HFFc6 (cell line): ENCODE measurements around the gene WNT9A. TPM values are rescaled to one million over a fixed set of nuclear protein-coding genes. Genes with fewer than 3 reads are reported as not detected.

Experiments used
- DNase-seq: peaks from one replicate; pipeline ENCODE4 v3.0.0-alpha.2; 2018
- H3K27ac Mint-ChIP-seq: 2 replicates; pipeline ENCODE4 v1.8.0; 2020; ENCODE audit warnings: mild to moderate bottlenecking, mixed read lengths
- H3K27me3 Mint-ChIP-seq: 2 replicates; pipeline ENCODE4 v1.8.0; 2021; ENCODE audit warnings: mild to moderate bottlenecking, moderate library complexity, mixed read lengths; ENCODE audit not compliant: insufficient read depth
- H3K36me3 Mint-ChIP-seq: 2 replicates; pipeline ENCODE4 v1.8.0; 2021; ENCODE audit warnings: low read depth, mixed read lengths
- H3K4me1 Mint-ChIP-seq: 2 replicates; pipeline ENCODE4 v1.8.0; 2020; ENCODE audit warnings: low read depth, mixed read lengths
- H3K4me3 Mint-ChIP-seq: 2 replicates; pipeline ENCODE4 v1.8.0; 2020; ENCODE audit warnings: mild to moderate bottlenecking, moderate library complexity, mixed read lengths
- H3K9me3 Mint-ChIP-seq: 2 replicates; pipeline ENCODE4 v1.8.0; 2020; ENCODE audit warnings: mild to moderate bottlenecking, mixed read lengths
- total RNA-seq, 6 experiments: library from RNA; stranded (reverse); fragmentation: NEBNext Ultra II Directional; extraction: Animal tissue kit (Norgen Biotek cat#: 25700); gene quantifications; 2 replicates in 1 of 6; 3 replicates in 5 of 6; pipeline ENCODE4 v1.2.3, GENCODE V29; 2021
- TF ChIP-seq, protein P1 (sequence below): fragments of 200-600 bp; sonication (generic); IDR thresholded peaks from 2 replicates; pipeline ENCODE4 v1.5.0; 2021; ENCODE audit warnings: antibody characterized with exemption, mild to moderate bottlenecking

WNT9A gene
- total RNA-seq, 6 experiments from 2014 or later = 0.17 to 0.67 (median 0.57) TPM

DNA sequence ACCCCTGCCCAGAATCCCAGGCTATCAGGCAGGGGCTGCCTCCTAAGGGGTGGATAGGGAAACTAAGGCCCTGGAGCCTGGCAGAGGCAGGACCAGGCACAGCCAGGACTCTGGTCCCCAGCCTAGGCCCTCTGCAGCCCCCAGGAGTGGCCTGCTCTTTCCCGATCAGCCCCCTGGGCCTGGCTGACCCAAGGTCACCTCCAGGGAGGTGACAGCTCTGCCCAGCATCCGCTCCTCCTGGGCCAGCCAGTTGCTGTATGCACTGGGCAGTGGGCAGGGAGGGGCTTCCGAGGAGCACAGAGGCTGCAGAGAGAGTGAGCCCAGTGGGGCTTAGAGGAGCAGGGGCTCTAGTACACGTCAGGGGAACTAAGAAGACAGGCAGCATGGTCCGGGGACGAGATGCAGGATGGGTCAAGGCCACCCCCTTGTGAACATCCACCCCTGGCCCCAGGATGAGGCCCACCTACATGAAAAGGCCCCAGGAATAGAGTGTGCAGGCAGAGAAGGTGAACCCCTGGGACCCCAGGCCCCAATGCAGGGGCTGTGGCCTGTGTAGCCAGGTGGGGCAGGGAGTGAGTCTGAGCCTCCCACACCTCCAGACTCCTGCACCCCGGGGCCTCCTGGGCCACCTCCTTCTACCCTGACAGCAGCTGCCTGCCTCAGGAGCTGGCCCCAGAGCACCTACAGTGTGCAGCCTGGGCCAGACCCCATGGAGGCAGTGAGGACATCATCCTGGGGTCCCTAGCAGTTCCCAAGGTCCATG, 32.8 kb downstream of the WNT9A start:
- Mint-ChIP-seq H3K27ac (no peak overlapping the region), H3K4me1 (no peaks in the 10 kb centered on the region)

DNA sequence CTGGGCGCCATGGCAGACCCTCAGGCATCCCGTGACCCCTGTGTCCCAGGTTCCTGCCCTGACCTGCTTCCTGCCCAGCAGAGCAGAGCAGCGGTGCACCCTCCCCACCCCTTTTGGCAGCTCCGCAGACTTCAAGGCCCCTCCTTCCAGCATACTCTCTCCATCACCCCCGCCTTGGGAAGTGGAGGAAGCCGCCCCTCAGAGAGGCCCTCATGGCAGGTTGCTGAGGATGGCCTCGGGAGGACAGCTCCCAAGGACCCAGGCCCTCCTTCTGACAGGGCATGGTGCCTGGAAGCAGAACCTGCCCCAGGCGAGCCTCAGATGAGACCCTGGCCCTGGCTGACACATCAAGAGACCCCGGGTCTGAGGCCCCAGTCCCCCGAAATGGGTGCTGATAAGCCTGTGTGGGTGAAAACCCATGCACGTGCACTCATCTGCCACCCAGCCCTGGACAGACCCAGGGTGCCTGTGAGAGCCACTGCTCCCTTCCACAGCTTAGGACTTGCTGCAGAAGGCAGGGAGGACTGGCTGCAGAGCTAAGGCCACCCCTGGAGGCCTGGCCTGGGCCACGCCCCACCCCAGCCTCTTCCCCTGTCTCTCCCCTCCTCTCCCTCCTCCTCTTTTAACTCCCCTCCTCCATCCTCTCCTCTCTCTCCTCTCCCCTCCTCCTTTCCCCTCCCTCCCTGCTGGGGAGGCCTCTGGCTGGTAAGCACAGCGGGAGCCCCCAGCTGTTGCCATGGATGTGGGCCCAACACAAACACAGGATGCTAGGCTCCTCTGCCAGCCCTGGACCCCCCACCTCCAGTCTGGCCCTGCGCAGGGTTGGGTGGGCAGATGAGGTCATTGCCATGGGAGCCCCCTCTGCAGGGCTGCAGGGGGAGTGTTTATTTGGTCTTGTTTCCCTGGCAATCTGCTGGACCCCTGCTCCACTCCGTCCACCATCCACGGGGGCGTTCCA, 33.7 kb downstream of the WNT9A start:
- no peak overlapping the region for H3K4me3 Mint-ChIP-seq
- no peaks in the 10 kb centered on the region for H3K4me1 Mint-ChIP-seq
- no peaks in the 10 kb centered on the region for H3K9me3 Mint-ChIP-seq
- H3K27ac Mint-ChIP-seq = no peak overlapping the region
- H3K27me3 Mint-ChIP-seq = peaks cover 4% of the 10 kb centered on the region
- no peaks in the 10 kb centered on the region for H3K36me3 Mint-ChIP-seq
- TF ChIP-seq, protein P1, sequence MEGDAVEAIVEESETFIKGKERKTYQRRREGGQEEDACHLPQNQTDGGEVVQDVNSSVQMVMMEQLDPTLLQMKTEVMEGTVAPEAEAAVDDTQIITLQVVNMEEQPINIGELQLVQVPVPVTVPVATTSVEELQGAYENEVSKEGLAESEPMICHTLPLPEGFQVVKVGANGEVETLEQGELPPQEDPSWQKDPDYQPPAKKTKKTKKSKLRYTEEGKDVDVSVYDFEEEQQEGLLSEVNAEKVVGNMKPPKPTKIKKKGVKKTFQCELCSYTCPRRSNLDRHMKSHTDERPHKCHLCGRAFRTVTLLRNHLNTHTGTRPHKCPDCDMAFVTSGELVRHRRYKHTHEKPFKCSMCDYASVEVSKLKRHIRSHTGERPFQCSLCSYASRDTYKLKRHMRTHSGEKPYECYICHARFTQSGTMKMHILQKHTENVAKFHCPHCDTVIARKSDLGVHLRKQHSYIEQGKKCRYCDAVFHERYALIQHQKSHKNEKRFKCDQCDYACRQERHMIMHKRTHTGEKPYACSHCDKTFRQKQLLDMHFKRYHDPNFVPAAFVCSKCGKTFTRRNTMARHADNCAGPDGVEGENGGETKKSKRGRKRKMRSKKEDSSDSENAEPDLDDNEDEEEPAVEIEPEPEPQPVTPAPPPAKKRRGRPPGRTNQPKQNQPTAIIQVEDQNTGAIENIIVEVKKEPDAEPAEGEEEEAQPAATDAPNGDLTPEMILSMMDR = no peak
- no peak for DNase-seq

More for the DNA sequence above, 32.8 kb downstream of the WNT9A start:
- Mint-ChIP-seq H3K36me3 (no peaks in the 10 kb centered on the region), H3K27me3 (peaks cover 3% of the 10 kb centered on the region), H3K9me3 (no peaks in the 10 kb centered on the region; the same call in 1 of the 2 replicates), H3K4me3 (no peak overlapping the region)
- DNase-seq = no peak
- TF ChIP-seq, protein P1 = no peak

DNA sequence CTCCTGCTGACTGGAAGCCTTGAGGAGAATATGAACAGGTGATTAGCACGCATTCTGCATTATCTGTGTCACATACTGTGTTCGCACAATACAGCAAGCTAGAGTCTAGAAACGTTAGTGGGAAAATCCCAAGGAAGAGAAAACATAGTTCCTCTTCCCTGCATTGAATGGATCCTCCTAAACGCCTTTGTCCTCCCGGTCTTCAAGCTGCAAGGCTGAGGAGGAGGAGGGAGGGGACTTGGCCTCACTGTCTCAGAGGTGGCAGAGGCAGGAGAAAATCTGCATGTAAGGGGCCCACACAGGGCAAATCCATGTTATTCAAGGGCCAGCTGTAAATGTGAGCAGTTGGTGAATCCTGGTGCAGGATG, 34.4 kb downstream of the WNT9A start:
- Mint-ChIP-seq H3K9me3 (no peaks in the 10 kb centered on the region), H3K36me3 (no peaks in the 10 kb centered on the region), H3K4me1 (no peaks in the 10 kb centered on the region), H3K27ac (no peak overlapping the region), H3K4me3 (no peak overlapping the region), H3K27me3 (peaks cover 4% of the 10 kb centered on the region)
- no peak for DNase-seq
- TF ChIP-seq, protein P1 = no peak

DNA sequence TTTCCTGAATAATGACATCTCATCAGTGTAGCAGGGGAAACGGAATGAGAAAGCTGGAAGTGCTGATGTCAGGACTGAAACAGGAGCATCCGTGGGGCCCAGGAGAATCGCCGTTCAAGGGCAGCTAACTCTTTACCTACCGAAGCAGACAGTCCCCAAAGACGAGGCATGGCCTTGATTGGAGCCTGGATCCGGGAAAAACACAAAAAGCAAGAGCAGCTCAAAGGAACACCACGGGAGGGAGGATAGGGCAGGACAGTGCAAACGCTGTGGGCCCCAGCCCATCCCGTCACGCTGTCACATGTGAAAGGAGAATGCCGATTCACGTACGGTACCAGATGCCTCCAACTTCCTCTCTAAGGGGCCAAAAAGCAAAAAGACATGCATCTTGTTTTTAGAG, 34.9 kb downstream of the WNT9A start:
- H3K4me3 Mint-ChIP-seq = no peak overlapping the region
- H3K27ac Mint-ChIP-seq = no peak overlapping the region
- H3K4me1 Mint-ChIP-seq = no peaks in the 10 kb centered on the region

DNA sequence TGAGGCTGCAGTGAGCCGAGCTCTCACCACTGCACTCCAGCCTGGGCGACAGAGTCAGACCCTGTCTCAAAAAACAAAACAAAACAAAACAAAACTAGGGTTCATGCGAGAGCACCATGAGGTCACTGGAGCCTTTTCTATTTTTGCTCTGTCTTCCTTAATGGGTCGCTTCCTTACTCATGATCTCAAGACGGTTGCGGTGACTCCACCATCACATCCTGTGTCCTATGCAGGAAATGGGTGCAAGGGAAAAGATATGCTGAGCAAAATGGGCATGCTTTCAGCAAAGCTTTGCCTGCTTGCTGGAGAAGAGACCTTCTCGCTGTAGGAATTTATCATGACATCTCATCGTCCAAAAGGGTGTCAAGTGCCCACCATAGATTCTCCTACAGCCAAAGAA, 36.4 kb downstream of the WNT9A start:
- H3K4me3 Mint-ChIP-seq = no peak overlapping the region
- no peaks in the 10 kb centered on the region for H3K9me3 Mint-ChIP-seq
- peaks cover 4% of the 10 kb centered on the region for H3K27me3 Mint-ChIP-seq
- H3K36me3 Mint-ChIP-seq = no peaks in the 10 kb centered on the region
- no peak overlapping the region for H3K27ac Mint-ChIP-seq
- no peaks in the 10 kb centered on the region for H3K4me1 Mint-ChIP-seq
- TF ChIP-seq, protein P1 = no peak
- DNase-seq = no peak

More for the DNA sequence above, 34.9 kb downstream of the WNT9A start:
- Mint-ChIP-seq H3K9me3 (no peaks in the 10 kb centered on the region), H3K27me3 (peaks cover 4% of the 10 kb centered on the region), H3K36me3 (no peaks in the 10 kb centered on the region)
- no peak for DNase-seq
- TF ChIP-seq, protein P1 = no peak
